HFF-Myc (cell line): Measurements from ENCODE around the gene FAM222A.
A peak's percentile ranks its signal among the peaks of the same experiment; 100 is the strongest.

Experiments used
- DNase-seq: peaks from one replicate; pipeline ENCODE4 v3.0.0-alpha.2; 2011; ENCODE audit warnings: low read depth; ENCODE audit errors: extremely low read depth
- H3K4me3 ChIP-seq: replicated peaks from 2 replicates; pipeline ENCODE4 v1.5.1; 2011; ENCODE audit warnings: low read depth, mild to moderate bottlenecking, control low read depth, low read length
- CTCF ChIP-seq: IDR thresholded peaks from 2 replicates; pipeline ENCODE4 v1.5.1; 2012; ENCODE audit warnings: mild to moderate bottlenecking, low read depth, low read length, control low read depth; ENCODE audit errors: missing control alignments

The FAM222A gene

GRCh38 chr12:109713187-109714070 is at the start of gene FAM222A:
Gene FAM222A, plus strand, starts transcription at chr12:109713825. Its CDS starts 30,322 bp downstream, at chr12:109744147.
- TF ChIP-seq CTCF, result no peak
- peak; percentile 78 for DNase-seq
- peak within 1 kb of the TSS; percentile 43 for H3K4me3 ChIP-seq

- no peak overlapping the region for H3K4me3 ChIP-seq
- no peak for DNase-seq
- no peak for TF ChIP-seq CTCF
Observed at GRCh38 chr12:109664402-109664801, 49.2 kb upstream of the FAM222A start.

- no peak for DNase-seq
- TF ChIP-seq CTCF, result no peak
- H3K4me3 ChIP-seq, result no peak overlapping the region
Observed at GRCh38 chr12:109666068-109666467, 47.6 kb upstream of the FAM222A start.

- DNase-seq, result no peak
- TF ChIP-seq CTCF, result no peak
Observed at GRCh38 chr12:109670731-109671130, 42.9 kb upstream of the FAM222A start.

GRCh38 chr12:109671502-109671901 is 42.1 kb upstream of the FAM222A start:
- DNase-seq, result no peak
- no peak for TF ChIP-seq CTCF
- no peak overlapping the region for H3K4me3 ChIP-seq

More at GRCh38 chr12:109670731-109671130, 42.9 kb upstream of the FAM222A start:
- H3K4me3 ChIP-seq, result no peak overlapping the region

GRCh38 chr12:109673379-109673778 is 40.2 kb upstream of the FAM222A start:
- no peak for DNase-seq
- TF ChIP-seq CTCF, result no peak
- H3K4me3 ChIP-seq, result no peak overlapping the region
